CD14-positive monocyte (primary cell): ENCODE measurements around the gene ZNF518B. TPM values are rescaled to one million over a fixed set of nuclear protein-coding genes. Genes with fewer than 3 reads are reported as not detected.

Experiments
- DNase-seq, 3 donors: peaks; one replicate each; pipeline ENCODE4 v3.0.0-alpha.2; 2011 to 2022
- H2AFZ ChIP-seq: 2 replicates; pipeline ENCODE4 v1.6.0; 2012; ENCODE audit warnings: mild to moderate bottlenecking, low read depth, low read length, inconsistent platforms; ENCODE audit not compliant: insufficient read depth, poor library complexity, severe bottlenecking
- H3K27ac ChIP-seq, 2 donors: 1 replicate in 1 of 2; 2 replicates in 1 of 2; pipeline ENCODE4 v1.5.1; 2012 to 2013; ENCODE audit warnings: low read length in 2 of 2, control low read depth in 1 of 2, inconsistent platforms in 1 of 2, low read depth in 1 of 2, mild to moderate bottlenecking in 1 of 2
- H3K27me3 ChIP-seq, 2 donors: one replicate each; pipeline versions ENCODE4 v1.6.0 to v1.6.1; 2011 to 2013; ENCODE audit warnings: low read length in 2 of 2; ENCODE audit not compliant: control insufficient read depth in 2 of 2, insufficient read depth in 2 of 2
- H3K36me3 ChIP-seq, 2 donors: replicated peaks in 1 of 2; 1 replicate in 1 of 2; 2 replicates in 1 of 2; pipeline versions ENCODE4 v1.5.1 to v1.6.1; 2012 to 2013; ENCODE audit warnings: low read length in 2 of 2, control low read depth in 1 of 2, inconsistent platforms in 1 of 2, mild to moderate bottlenecking in 1 of 2; ENCODE audit not compliant: insufficient read depth in 2 of 2, control insufficient read depth in 1 of 2
- H3K4me1 ChIP-seq, 2 donors: 1 replicate in 1 of 2; 2 replicates in 1 of 2; pipeline versions ENCODE4 v1.5.1 to v1.6.1; 2012 to 2013; ENCODE audit warnings: low read length in 2 of 2, control low read depth in 1 of 2, inconsistent platforms in 1 of 2, mild to moderate bottlenecking in 1 of 2, moderate library complexity in 1 of 2; ENCODE audit not compliant: insufficient read depth in 2 of 2, control insufficient read depth in 1 of 2
- H3K4me2 ChIP-seq: replicated peaks from 2 replicates; pipeline ENCODE3; 2012; ENCODE audit warnings: low read length, moderate library complexity, mild to moderate bottlenecking; ENCODE audit not compliant: poor library complexity, severe bottlenecking; ENCODE audit errors: extremely low read depth
- H3K4me3 ChIP-seq, 3 experiments: fragments of 200-600 bp in 1 of 3; sonication (generic) in 1 of 3; replicated peaks in 1 of 3; 1 replicate in 2 of 3; 2 replicates in 1 of 3; pipeline ENCODE4 v1.5.1; 2011 to 2013; ENCODE audit warnings: low read length in 3 of 3, mild to moderate bottlenecking in 3 of 3, control low read depth in 2 of 3, low read depth in 2 of 3, inconsistent platforms in 1 of 3, moderate library complexity in 1 of 3
- H3K79me2 ChIP-seq: 2 replicates; pipeline ENCODE4 v1.6.0; 2012; ENCODE audit warnings: mild to moderate bottlenecking, control low read depth, inconsistent platforms, low read length, moderate library complexity; ENCODE audit not compliant: insufficient read depth
- H3K9ac ChIP-seq: 2 replicates; pipeline ENCODE4 v1.6.0; 2017; ENCODE audit warnings: low read length, mild to moderate bottlenecking; ENCODE audit not compliant: insufficient read depth, poor library complexity, severe bottlenecking
- H3K9me3 ChIP-seq, 2 donors: replicated peaks in 1 of 2; 1 replicate in 1 of 2; 2 replicates in 1 of 2; pipeline versions ENCODE4 v1.5.1 to v1.6.1; 2012 to 2013; ENCODE audit warnings: low read length in 2 of 2, control low read depth in 1 of 2; ENCODE audit not compliant: control insufficient read depth in 1 of 2, insufficient read depth in 1 of 2
- H4K20me1 ChIP-seq: 2 replicates; pipeline ENCODE4 v1.6.0; 2012; ENCODE audit warnings: mild to moderate bottlenecking, low read length, control low read depth, moderate library complexity; ENCODE audit not compliant: insufficient read depth
- H3K27ac Mint-ChIP-seq, 7 donors: one replicate each; pipeline ENCODE4 v1.8.0; 2020; ENCODE audit warnings: mild to moderate bottlenecking in 7 of 7, mixed read lengths in 7 of 7, moderate library complexity in 6 of 7, inconsistent platforms in 2 of 7
- H3K27me3 Mint-ChIP-seq, 3 donors: one replicate each; pipeline ENCODE4 v1.8.0; 2021 to 2022; ENCODE audit warnings: low read depth in 3 of 3, mild to moderate bottlenecking in 3 of 3, mixed read lengths in 3 of 3, moderate library complexity in 3 of 3, inconsistent platforms in 1 of 3
- H3K36me3 Mint-ChIP-seq, 2 donors: one replicate each; pipeline ENCODE4 v1.8.0; 2020; ENCODE audit warnings: mixed read lengths in 2 of 2, inconsistent platforms in 1 of 2, mild to moderate bottlenecking in 1 of 2
- H3K4me1 Mint-ChIP-seq: one replicate; pipeline ENCODE4 v1.8.0; 2020; ENCODE audit warnings: mild to moderate bottlenecking, mixed read lengths
- H3K4me3 Mint-ChIP-seq, 2 donors: one replicate each; pipeline ENCODE4 v1.8.0; 2020; ENCODE audit warnings: mild to moderate bottlenecking in 2 of 2, mixed read lengths in 2 of 2, moderate library complexity in 1 of 2
- H3K9me3 Mint-ChIP-seq, 7 donors: one replicate each; pipeline ENCODE4 v1.8.0; 2020 to 2022; ENCODE audit warnings: mixed read lengths in 7 of 7, mild to moderate bottlenecking in 6 of 7, moderate library complexity in 6 of 7, inconsistent platforms in 2 of 7
- CTCF ChIP-seq: fragments of 200-600 bp; IDR thresholded peaks from one replicate; pipeline ENCODE4 v1.8.0; 2022; ENCODE audit warnings: antibody characterized with exemption, mild to moderate bottlenecking
- WGBS: methylation state at CpG from one replicate; pipeline ENCODE4 v1.1.5; 2013; ENCODE audit warnings: missing lambda C conversion rate; ENCODE audit not compliant: insufficient coverage; 5-methylcytosine and 5-hydroxymethylcytosine counted together
- intact Hi-C, 2 donors: fragments of 100-400 bp; cut with micrococcal nuclease; formaldehyde crosslinking; loops; one replicate each; pipeline versions ENCODE4 v1.15.0 to v1.15.1; 2023
- polyA plus RNA-seq, 3 donors: library from polyadenylated mRNA; depleted of rRNA in 1 of 3; unstranded in 2 of 3; stranded (reverse) in 1 of 3; fragments of 300-500 nt in 2 of 3; fragments of >200 nt in 1 of 3; fragmentation: Illumina TruSeq in 2 of 3; gene quantifications; 1 replicate in 2 of 3; 2 replicates in 1 of 3; pipeline ENCODE4 v1.2.3, GENCODE V29; 2012 to 2021

Gene ZNF518B
- polyA plus RNA-seq, 3 donors = 4.5 to 11.3 (median 5.4) TPM

DNA sequence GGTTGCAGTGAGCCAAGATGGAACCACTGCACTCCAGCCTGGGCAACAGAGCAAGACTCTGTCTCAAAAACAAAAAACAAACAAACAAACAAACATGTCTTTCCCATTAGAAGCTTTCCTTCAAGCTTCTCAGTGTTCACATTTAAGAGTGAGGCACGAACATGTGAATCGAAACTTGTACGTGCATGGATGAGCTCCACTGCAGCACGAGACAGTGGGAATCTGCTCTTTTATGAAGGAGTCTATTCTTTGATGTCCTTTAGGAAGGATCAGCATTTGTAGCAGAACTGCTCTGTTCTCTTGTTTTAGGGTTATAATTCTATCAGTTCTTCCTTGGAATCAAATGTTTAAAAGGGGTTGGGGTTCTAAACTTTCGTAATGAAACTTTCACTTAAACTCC lies 23.4 kb upstream of the ZNF518B start:
- Histone ChIP-seq H3K27me3 (no peaks in the 10 kb centered on the region), H3K9me3 (no peaks in the 10 kb centered on the region), H3K4me2 (no peak overlapping the region), H3K27ac (no peak overlapping the region), H3K4me3 (no peak overlapping the region), H3K36me3 (no peaks in the 10 kb centered on the region), H2AFZ (no peak overlapping the region), H3K79me2 (no peaks in the 10 kb centered on the region), H4K20me1 (no peaks in the 10 kb centered on the region), H3K9ac (no peak overlapping the region), H3K4me1 (no peaks in the 10 kb centered on the region)
- H3K4me1 Mint-ChIP-seq = peaks cover 3% of the 10 kb centered on the region
- intact Hi-C loops = no loop called here
- TF ChIP-seq CTCF = no peak
- H3K4me3 Mint-ChIP-seq = no peak overlapping the region
- DNase-seq = no peak
- H3K27ac Mint-ChIP-seq = no peak overlapping the region
- H3K27me3 Mint-ChIP-seq = peaks cover 0 to 4% (median 3%) of the 10 kb centered on the region in 3 donors
- H3K36me3 Mint-ChIP-seq = no peaks in the 10 kb centered on the region
- 100% methylated on average over 3 of the region's 5 CpGs for WGBS
- peaks cover 0 to 1% (median 0%) of the 10 kb centered on the region in 7 donors for H3K9me3 Mint-ChIP-seq

GRCh38 chr4:10478621-10479020 lies 21.4 kb upstream of the ZNF518B start:
- no peaks in the 10 kb centered on the region for H3K36me3 Mint-ChIP-seq
- H3K27me3 Mint-ChIP-seq = peaks cover 0 to 3% (median 2%) of the 10 kb centered on the region in 3 donors
- H4K20me1 ChIP-seq = no peaks in the 10 kb centered on the region
- no peaks in the 10 kb centered on the region for H3K79me2 ChIP-seq
- H3K27ac Mint-ChIP-seq = no peak overlapping the region
- no peak overlapping the region for H3K4me3 Mint-ChIP-seq
- H3K4me1 Mint-ChIP-seq = peaks cover 3% of the 10 kb centered on the region
- H3K4me1 ChIP-seq = no peaks in the 10 kb centered on the region
- H3K9me3 Mint-ChIP-seq = peaks cover 0 to 7% (median 0%) of the 10 kb centered on the region in 7 donors
- TF ChIP-seq CTCF = no peak
- H3K27ac ChIP-seq = no peak overlapping the region
- no peaks in the 10 kb centered on the region for H3K36me3 ChIP-seq
- H3K9me3 ChIP-seq = no peaks in the 10 kb centered on the region
- no peak overlapping the region for H3K4me3 ChIP-seq
- H2AFZ ChIP-seq = no peak overlapping the region
- DNase-seq = no peak
- intact Hi-C loops = no loop called here
- no peak overlapping the region for H3K4me2 ChIP-seq
- H3K27me3 ChIP-seq = no peaks in the 10 kb centered on the region
- no peak overlapping the region for H3K9ac ChIP-seq
